ENCODE data around the gene HGF. TPM values are rescaled to one million over a fixed set of nuclear protein-coding genes. Genes with fewer than 3 reads are reported as not detected.

Gene HGF
- total and polyA plus RNA-seq, 2 donors = 1.2 TPM

DNA sequence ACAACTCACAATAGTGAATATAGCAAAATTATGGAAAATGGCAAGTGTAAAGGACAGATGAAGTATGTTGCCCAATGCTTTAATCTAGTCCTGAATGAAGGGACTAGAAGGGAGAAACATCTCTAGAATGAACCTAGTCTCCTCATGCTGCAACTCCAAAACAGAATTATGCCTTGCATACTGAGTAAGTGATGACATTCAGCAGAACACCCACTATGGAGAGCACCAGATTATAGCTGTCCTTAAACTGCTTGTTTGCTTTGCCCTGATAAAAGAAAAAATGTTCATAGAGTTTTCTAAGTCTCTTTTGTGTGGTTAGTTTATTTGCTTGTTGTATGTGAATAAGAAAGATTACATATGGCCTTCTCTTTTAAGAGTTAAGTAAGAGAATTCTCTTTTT, 7.8 kb upstream of the HGF start:
- Histone ChIP-seq H3K4me1 (ENCODE audit: control insufficient read depth in 2 of 2, insufficient read depth in 2 of 2, low read length in 2 of 2) (no peaks in the 10 kb centered on the region), H3K4me3 (ENCODE audit: low read length in 2 of 2) (no peak overlapping the region), H3K36me3 (ENCODE audit: control insufficient read depth in 2 of 2, insufficient read depth in 2 of 2, low read length in 1 of 2) (no peaks in the 10 kb centered on the region), H3K9me3 (ENCODE audit: control insufficient read depth in 2 of 2, insufficient read depth in 1 of 2, low read length in 1 of 2) (no peaks in the 10 kb centered on the region), H3K27me3 (ENCODE audit: control insufficient read depth in 2 of 2, insufficient read depth in 1 of 2, low read length in 1 of 2) (no peaks in the 10 kb centered on the region), H3K27ac (ENCODE audit: low read depth in 1 of 2, low read length in 1 of 2) (no peak overlapping the region)
- no peak for DNase-seq (ENCODE audit: low read depth in 6 of 9, low spot score in 9 of 9)

GRCh38 chr7:81776948-81777630, 7.2 kb upstream of the HGF start:
- Histone ChIP-seq H3K36me3 (ENCODE audit: control insufficient read depth in 2 of 2, insufficient read depth in 2 of 2, low read length in 1 of 2) (no peaks in the 10 kb centered on the region), H3K27me3 (ENCODE audit: control insufficient read depth in 2 of 2, insufficient read depth in 1 of 2, low read length in 1 of 2) (no peaks in the 10 kb centered on the region), H3K4me3 (ENCODE audit: low read length in 2 of 2) (no peak overlapping the region), H3K9me3 (ENCODE audit: control insufficient read depth in 2 of 2, insufficient read depth in 1 of 2, low read length in 1 of 2) (no peaks in the 10 kb centered on the region), H3K27ac (ENCODE audit: low read depth in 1 of 2, low read length in 1 of 2) (no peak overlapping the region), H3K4me1 (ENCODE audit: control insufficient read depth in 2 of 2, insufficient read depth in 2 of 2, low read length in 2 of 2) (no peaks in the 10 kb centered on the region)
- DNase-seq (ENCODE audit: low read depth in 6 of 9, low spot score in 9 of 9) = no peak
- 49% methylated on average over 5 of the region's 5 CpGs for whole genome bisulfite sequencing

DNA sequence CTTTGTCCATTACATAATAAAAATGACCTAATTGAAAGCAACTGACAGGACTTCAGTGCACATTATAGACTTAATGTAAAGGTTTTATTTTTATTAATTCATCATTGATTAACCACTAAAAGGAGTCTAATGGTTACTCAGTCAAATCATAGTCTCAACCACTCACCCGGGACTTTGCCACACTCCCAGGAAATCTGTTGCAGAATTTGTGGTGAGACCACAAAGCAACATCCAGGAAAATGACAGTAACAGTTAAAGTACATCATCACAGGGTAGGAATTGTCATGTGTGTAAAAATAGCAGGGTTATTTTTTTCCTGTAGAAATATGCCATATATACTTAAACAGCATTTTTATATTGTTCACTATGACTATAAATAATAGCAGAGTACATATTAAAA, 6.3 kb upstream of the HGF start:
- H3K36me3 ChIP-seq (ENCODE audit: control insufficient read depth in 2 of 2, insufficient read depth in 2 of 2, low read length in 1 of 2) = no peaks in the 10 kb centered on the region
- H3K4me3 ChIP-seq (ENCODE audit: low read length in 2 of 2) = no peak overlapping the region
- H3K27me3 ChIP-seq (ENCODE audit: control insufficient read depth in 2 of 2, insufficient read depth in 1 of 2, low read length in 1 of 2) = no peaks in the 10 kb centered on the region
- H3K27ac ChIP-seq (ENCODE audit: low read depth in 1 of 2, low read length in 1 of 2) = no peak overlapping the region
- no peaks in the 10 kb centered on the region for H3K9me3 ChIP-seq (ENCODE audit: control insufficient read depth in 2 of 2, insufficient read depth in 1 of 2, low read length in 1 of 2)
- 11% methylated on average over 1 of the region's 1 CpG for WGBS
- H3K4me1 ChIP-seq (ENCODE audit: control insufficient read depth in 2 of 2, insufficient read depth in 2 of 2, low read length in 2 of 2) = no peaks in the 10 kb centered on the region
- DNase-seq (ENCODE audit: low read depth in 6 of 9, low spot score in 9 of 9) = no peak

GRCh38 chr7:81775560-81775959, 5.7 kb upstream of the HGF start:
- Histone ChIP-seq H3K4me3 (ENCODE audit: low read length in 2 of 2) (no peak overlapping the region), H3K36me3 (ENCODE audit: control insufficient read depth in 2 of 2, insufficient read depth in 2 of 2, low read length in 1 of 2) (no peaks in the 10 kb centered on the region), H3K27ac (ENCODE audit: low read depth in 1 of 2, low read length in 1 of 2) (no peak overlapping the region), H3K9me3 (ENCODE audit: control insufficient read depth in 2 of 2, insufficient read depth in 1 of 2, low read length in 1 of 2) (no peaks in the 10 kb centered on the region), H3K4me1 (ENCODE audit: control insufficient read depth in 2 of 2, insufficient read depth in 2 of 2, low read length in 2 of 2) (no peaks in the 10 kb centered on the region), H3K27me3 (ENCODE audit: control insufficient read depth in 2 of 2, insufficient read depth in 1 of 2, low read length in 1 of 2) (no peaks in the 10 kb centered on the region)
- DNase-seq (ENCODE audit: low read depth in 6 of 9, low spot score in 9 of 9) = no peak
- WGBS = 78% methylated on average over 2 of the region's 2 CpGs

DNA sequence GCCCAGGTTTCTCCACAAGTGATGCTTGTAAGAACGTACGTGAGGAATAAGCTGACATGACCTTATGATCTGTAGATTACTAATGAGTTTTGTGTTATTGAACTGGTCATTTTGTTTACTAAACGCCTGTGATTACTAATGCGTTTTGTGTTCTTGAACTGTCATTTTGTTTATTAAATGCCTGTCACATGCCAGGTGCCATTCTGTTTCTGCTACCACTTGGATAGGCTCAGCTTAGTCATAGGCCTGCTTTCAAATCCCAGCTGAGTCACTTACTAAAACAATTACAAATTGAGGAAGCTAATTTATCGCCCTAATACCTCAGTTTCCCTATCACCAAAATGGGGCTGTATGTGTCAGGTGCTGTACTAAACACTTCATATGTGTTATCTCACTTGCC, 4.7 kb upstream of the HGF start:
- DNase-seq (ENCODE audit: low read depth in 6 of 9, low spot score in 9 of 9) = no peak
- no peak overlapping the region for H3K4me3 ChIP-seq (ENCODE audit: low read length in 2 of 2)
- no peaks in the 10 kb centered on the region for H3K9me3 ChIP-seq (ENCODE audit: control insufficient read depth in 2 of 2, insufficient read depth in 1 of 2, low read length in 1 of 2)
- no peak overlapping the region for H3K27ac ChIP-seq (ENCODE audit: low read depth in 1 of 2, low read length in 1 of 2)
- H3K4me1 ChIP-seq (ENCODE audit: control insufficient read depth in 2 of 2, insufficient read depth in 2 of 2, low read length in 2 of 2) = no peaks in the 10 kb centered on the region
- WGBS = 97% methylated on average over 5 of the region's 5 CpGs
- no peaks in the 10 kb centered on the region for H3K36me3 ChIP-seq (ENCODE audit: control insufficient read depth in 2 of 2, insufficient read depth in 2 of 2, low read length in 1 of 2)
- H3K27me3 ChIP-seq (ENCODE audit: control insufficient read depth in 2 of 2, insufficient read depth in 1 of 2, low read length in 1 of 2) = no peaks in the 10 kb centered on the region

GRCh38 chr7:81770728-81771223, 929 bp upstream of the HGF start:
- no peak for DNase-seq (ENCODE audit: low read depth in 6 of 9, low spot score in 9 of 9)
- Histone ChIP-seq H3K9me3 (ENCODE audit: control insufficient read depth in 2 of 2, insufficient read depth in 1 of 2, low read length in 1 of 2) (no peaks in the 10 kb centered on the region), H3K4me1 (ENCODE audit: control insufficient read depth in 2 of 2, insufficient read depth in 2 of 2, low read length in 2 of 2) (peaks cover 0 to 2% of the 10 kb centered on the region in 2 donors), H3K27me3 (ENCODE audit: control insufficient read depth in 2 of 2, insufficient read depth in 1 of 2, low read length in 1 of 2) (no peaks in the 10 kb centered on the region), H3K36me3 (ENCODE audit: control insufficient read depth in 2 of 2, insufficient read depth in 2 of 2, low read length in 1 of 2) (no peaks in the 10 kb centered on the region), H3K27ac (ENCODE audit: low read depth in 1 of 2, low read length in 1 of 2) (no peak overlapping the region), H3K4me3 (ENCODE audit: low read length in 2 of 2) (no peak overlapping the region)
- WGBS = 83% methylated on average over 7 of the region's 7 CpGs

DNA sequence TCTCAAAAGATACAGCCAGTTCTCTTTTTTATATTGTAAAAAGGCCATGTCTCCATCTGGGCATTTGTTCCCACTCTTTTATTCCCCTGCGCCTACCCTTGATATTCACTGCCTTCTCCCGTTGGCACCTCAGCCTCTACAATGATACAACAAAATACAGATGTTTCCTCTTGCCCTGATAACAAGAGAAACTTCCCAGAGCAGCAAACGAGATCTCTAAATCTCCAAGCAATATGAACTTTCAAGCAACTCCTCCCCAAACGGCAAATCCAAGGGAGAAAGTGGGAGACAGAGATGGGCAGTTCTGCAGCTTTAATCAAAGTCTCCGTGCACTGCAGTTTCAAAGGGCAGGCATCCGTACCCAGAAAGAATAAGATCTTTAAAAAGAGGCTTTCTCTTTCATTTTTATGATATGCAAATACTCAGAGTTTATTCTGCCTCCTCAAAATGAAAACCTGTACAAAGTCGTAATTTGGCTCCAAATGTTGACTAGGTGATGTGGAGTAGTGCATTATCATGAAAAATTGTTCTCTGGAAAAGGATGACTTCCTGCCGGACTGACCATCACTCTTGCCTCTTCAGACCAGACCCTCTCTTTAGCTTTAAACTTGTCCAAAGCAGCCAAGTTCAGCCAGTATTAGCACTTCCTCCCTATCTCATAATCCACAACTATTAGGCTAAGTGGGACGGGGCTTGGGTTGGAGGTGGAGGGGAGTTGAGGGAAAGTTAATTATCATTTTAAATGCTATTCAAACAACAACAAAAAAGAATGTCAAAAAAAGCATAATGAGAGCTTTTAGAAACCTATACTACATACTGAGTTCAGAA, 682 bp downstream of the HGF start:
- whole genome bisulfite sequencing = 10% methylated on average over 9 of the region's 9 CpGs
- Histone ChIP-seq H3K36me3 (ENCODE audit: control insufficient read depth in 2 of 2, insufficient read depth in 2 of 2, low read length in 1 of 2) (no peaks in the 10 kb centered on the region), H3K27me3 (ENCODE audit: control insufficient read depth in 2 of 2, insufficient read depth in 1 of 2, low read length in 1 of 2) (no peaks in the 10 kb centered on the region), H3K27ac (ENCODE audit: low read depth in 1 of 2, low read length in 1 of 2) (no peak overlapping the region), H3K4me1 (ENCODE audit: control insufficient read depth in 2 of 2, insufficient read depth in 2 of 2, low read length in 2 of 2) (peaks cover 0 to 2% of the 10 kb centered on the region in 2 donors), H3K4me3 (ENCODE audit: low read length in 2 of 2) (peak overlapping the region in 1 of 2 donors; percentile 21), H3K9me3 (ENCODE audit: control insufficient read depth in 2 of 2, insufficient read depth in 1 of 2, low read length in 1 of 2) (no peaks in the 10 kb centered on the region)
- DNase-seq (ENCODE audit: low read depth in 6 of 9, low spot score in 9 of 9) = no peak

DNA sequence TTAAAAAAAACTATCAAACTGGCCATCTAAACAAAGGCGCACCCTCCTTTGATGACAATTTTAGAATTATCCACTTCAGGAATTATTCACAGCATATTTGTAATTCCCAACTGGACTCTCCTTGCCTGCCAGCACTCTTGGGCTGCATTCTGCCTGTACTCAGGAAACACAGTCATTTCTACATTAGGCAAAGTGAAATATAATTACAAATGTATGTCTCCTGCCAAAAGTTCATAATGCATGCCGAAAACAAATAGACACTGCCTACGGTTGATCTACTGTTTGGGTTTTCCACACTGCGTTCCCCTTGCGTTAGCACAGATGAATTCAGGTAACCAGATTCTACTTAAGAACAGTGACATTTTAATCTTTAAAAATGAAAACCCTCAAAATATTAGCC, 1.9 kb downstream of the HGF start:
- Histone ChIP-seq H3K4me1 (ENCODE audit: control insufficient read depth in 2 of 2, insufficient read depth in 2 of 2, low read length in 2 of 2) (peaks cover 0 to 2% of the 10 kb centered on the region in 2 donors), H3K9me3 (ENCODE audit: control insufficient read depth in 2 of 2, insufficient read depth in 1 of 2, low read length in 1 of 2) (no peaks in the 10 kb centered on the region), H3K36me3 (ENCODE audit: control insufficient read depth in 2 of 2, insufficient read depth in 2 of 2, low read length in 1 of 2) (no peaks in the 10 kb centered on the region), H3K4me3 (ENCODE audit: low read length in 2 of 2) (no peak overlapping the region), H3K27ac (ENCODE audit: low read depth in 1 of 2, low read length in 1 of 2) (no peak overlapping the region), H3K27me3 (ENCODE audit: control insufficient read depth in 2 of 2, insufficient read depth in 1 of 2, low read length in 1 of 2) (no peaks in the 10 kb centered on the region)
- 90% methylated on average over 5 of the region's 5 CpGs for WGBS
- DNase-seq (ENCODE audit: low read depth in 6 of 9, low spot score in 9 of 9) = no peak

- Histone ChIP-seq H3K4me1 (ENCODE audit: control insufficient read depth in 2 of 2, insufficient read depth in 2 of 2, low read length in 2 of 2) (no peaks in the 10 kb centered on the region), H3K4me3 (ENCODE audit: low read length in 2 of 2) (no peak overlapping the region), H3K36me3 (ENCODE audit: control insufficient read depth in 2 of 2, insufficient read depth in 2 of 2, low read length in 1 of 2) (no peaks in the 10 kb centered on the region), H3K27me3 (ENCODE audit: control insufficient read depth in 2 of 2, insufficient read depth in 1 of 2, low read length in 1 of 2) (no peaks in the 10 kb centered on the region), H3K9me3 (ENCODE audit: control insufficient read depth in 2 of 2, insufficient read depth in 1 of 2, low read length in 1 of 2) (no peaks in the 10 kb centered on the region), H3K27ac (ENCODE audit: low read depth in 1 of 2, low read length in 1 of 2) (no peak overlapping the region)
- WGBS = 96% methylated on average over 2 of the region's 2 CpGs
- no peak for DNase-seq (ENCODE audit: low read depth in 6 of 9, low spot score in 9 of 9)
Observed at GRCh38 chr7:81761821-81762220, 8.0 kb downstream of the HGF start.
